ENCODE measurements around the gene CKB.

CKB gene

DNA sequence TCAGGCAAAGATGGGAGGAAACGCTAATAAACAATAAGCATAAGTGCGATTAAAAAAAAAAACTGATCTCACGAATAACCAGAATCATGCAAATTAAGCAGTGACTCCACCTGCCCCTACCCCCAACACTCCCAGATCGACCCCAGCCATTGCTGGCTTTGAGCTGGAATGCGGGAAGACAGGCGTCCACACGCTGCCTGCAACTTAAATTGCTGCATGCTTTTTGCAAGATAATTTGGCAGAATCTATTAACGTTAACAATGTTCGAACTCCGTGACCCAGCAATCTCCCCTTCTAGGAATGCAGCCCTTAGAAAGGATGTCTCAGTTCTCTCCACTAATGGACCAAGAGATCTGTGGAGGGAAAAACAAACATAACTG, 935 bp upstream of the CKB start:
- Histone ChIP-seq H3K36me3 (ENCODE audit: insufficient read depth, low read length) (no peaks in the 10 kb centered on the region), H3K4me3 (ENCODE audit: low read depth, low read length) (0 out of 2 replicates have a peak overlapping the region, but pooled peaks have one; percentile 84), H3K79me2 (ENCODE audit: control insufficient read depth, insufficient read depth, low read length, unreplicated experiment) (peaks cover 1% of the 10 kb centered on the region), H3K27me3 (ENCODE audit: insufficient read depth, low read length) (peaks cover 23% of the 10 kb centered on the region), H3K4me1 (ENCODE audit: control insufficient read depth, insufficient read depth, low read length, unreplicated experiment) (peaks cover 48% of the 10 kb centered on the region), H2AFZ (ENCODE audit: low read length, unreplicated experiment) (no peak overlapping the region), H3K27ac (ENCODE audit: low read depth, low read length) (no peak overlapping the region)

- no peak overlapping the region for H2AFZ ChIP-seq (ENCODE audit: low read length, unreplicated experiment)
- H3K27ac ChIP-seq (ENCODE audit: low read depth, low read length), result no peak overlapping the region
- H3K4me3 ChIP-seq (ENCODE audit: low read depth, low read length), result peak overlapping the region; percentile 84
- no peaks in the 10 kb centered on the region for H3K79me2 ChIP-seq (ENCODE audit: control insufficient read depth, insufficient read depth, low read length, unreplicated experiment)
- H3K36me3 ChIP-seq (ENCODE audit: insufficient read depth, low read length), result no peaks in the 10 kb centered on the region
- peaks cover 35% of the 10 kb centered on the region for H3K4me1 ChIP-seq (ENCODE audit: control insufficient read depth, insufficient read depth, low read length, unreplicated experiment)
- peaks cover 23% of the 10 kb centered on the region for H3K27me3 ChIP-seq (ENCODE audit: insufficient read depth, low read length)
Measured at GRCh38 chr14:103521951-103522563, 573 bp downstream of the CKB start.

- Histone ChIP-seq H3K27ac (ENCODE audit: low read depth, low read length) (no peak overlapping the region; the same call in 1 of the 2 replicates), H3K27me3 (ENCODE audit: insufficient read depth, low read length) (peaks cover 23% of the 10 kb centered on the region), H3K79me2 (ENCODE audit: control insufficient read depth, insufficient read depth, low read length, unreplicated experiment) (no peaks in the 10 kb centered on the region), H2AFZ (ENCODE audit: low read length, unreplicated experiment) (no peak overlapping the region), H3K4me3 (ENCODE audit: low read depth, low read length) (peak overlapping the region; percentile 84), H3K36me3 (ENCODE audit: insufficient read depth, low read length) (no peaks in the 10 kb centered on the region), H3K4me1 (ENCODE audit: control insufficient read depth, insufficient read depth, low read length, unreplicated experiment) (peaks cover 30% of the 10 kb centered on the region)
Measured at GRCh38 chr14:103521438-103521950, 1.1 kb downstream of the CKB start.

DNA sequence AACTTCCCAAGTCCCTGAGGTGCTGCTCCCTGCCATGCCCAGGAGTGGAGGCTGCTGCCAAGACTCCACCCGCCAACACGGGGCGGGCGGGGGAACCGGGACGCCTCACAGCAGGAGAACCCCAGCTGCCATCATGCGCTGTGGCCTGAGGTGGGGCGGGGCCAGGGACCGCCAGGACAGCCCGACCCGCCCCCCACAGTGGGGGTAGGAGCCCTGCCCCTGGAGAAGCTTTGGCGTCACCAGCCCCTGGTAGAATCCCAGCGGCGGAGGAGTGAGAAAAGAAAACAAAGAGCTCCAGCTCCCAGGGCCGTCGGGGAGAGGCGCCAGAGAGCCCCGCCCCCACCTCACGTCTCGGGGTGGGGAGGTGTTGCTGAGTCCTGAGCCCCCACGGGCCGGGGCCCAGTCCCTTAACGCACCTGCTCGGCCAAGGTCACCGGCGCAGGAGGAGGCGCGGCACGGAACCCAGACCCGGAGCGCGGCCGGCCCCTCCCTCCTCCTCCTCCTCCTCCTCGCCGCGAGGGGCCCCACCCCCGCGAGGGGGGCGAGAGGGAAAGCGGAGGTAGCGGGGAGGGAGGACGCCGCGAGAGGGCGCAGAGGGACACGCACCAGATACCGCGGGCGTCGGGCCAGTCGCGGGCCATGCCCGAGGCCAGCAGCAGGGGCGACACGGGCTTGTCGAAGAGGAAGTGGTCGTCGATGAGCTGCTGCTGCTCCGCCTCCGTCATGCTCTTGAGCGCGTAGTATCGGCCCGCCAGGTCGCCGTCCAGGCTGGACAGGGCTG, 1.8 kb downstream of the CKB start:
- Histone ChIP-seq H3K27ac (ENCODE audit: low read depth, low read length) (no peak overlapping the region; the same call in 1 of the 2 replicates), H3K4me3 (ENCODE audit: low read depth, low read length) (peak overlapping the region; percentile 84), H3K27me3 (ENCODE audit: insufficient read depth, low read length) (peaks cover 23% of the 10 kb centered on the region), H2AFZ (ENCODE audit: low read length, unreplicated experiment) (no peak overlapping the region), H3K4me1 (ENCODE audit: control insufficient read depth, insufficient read depth, low read length, unreplicated experiment) (peaks cover 24% of the 10 kb centered on the region), H3K36me3 (ENCODE audit: insufficient read depth, low read length) (no peaks in the 10 kb centered on the region), H3K79me2 (ENCODE audit: control insufficient read depth, insufficient read depth, low read length, unreplicated experiment) (no peaks in the 10 kb centered on the region)

DNA sequence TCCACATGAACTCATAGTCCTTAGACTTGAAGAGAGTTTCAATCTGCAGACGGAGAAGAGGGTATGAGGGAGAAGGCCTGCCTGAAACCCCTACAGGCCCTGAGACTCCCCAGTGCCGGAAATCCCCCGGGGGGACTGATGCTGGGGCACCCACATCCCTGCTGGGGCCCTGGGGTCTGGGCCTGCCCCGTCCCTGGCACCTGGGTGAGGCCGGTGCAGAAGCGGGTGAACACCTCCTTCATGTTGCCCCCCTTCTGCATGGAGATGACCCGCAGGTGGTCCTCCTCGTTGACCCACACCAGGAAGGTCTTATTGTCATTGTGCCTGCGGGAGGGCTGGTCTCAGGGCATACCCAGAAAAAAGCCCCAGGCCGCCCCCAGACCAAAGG, 2.4 kb downstream of the CKB start:
- no peaks in the 10 kb centered on the region for H3K36me3 ChIP-seq (ENCODE audit: insufficient read depth, low read length)
- peaks cover 24% of the 10 kb centered on the region for H3K4me1 ChIP-seq (ENCODE audit: control insufficient read depth, insufficient read depth, low read length, unreplicated experiment)
- H3K79me2 ChIP-seq (ENCODE audit: control insufficient read depth, insufficient read depth, low read length, unreplicated experiment), result no peaks in the 10 kb centered on the region
- H2AFZ ChIP-seq (ENCODE audit: low read length, unreplicated experiment), result no peak overlapping the region
- H3K27me3 ChIP-seq (ENCODE audit: insufficient read depth, low read length), result peaks cover 23% of the 10 kb centered on the region
- peak overlapping the region; percentile 84 for H3K4me3 ChIP-seq (ENCODE audit: low read depth, low read length)
- no peak overlapping the region for H3K27ac ChIP-seq (ENCODE audit: low read depth, low read length)

DNA sequence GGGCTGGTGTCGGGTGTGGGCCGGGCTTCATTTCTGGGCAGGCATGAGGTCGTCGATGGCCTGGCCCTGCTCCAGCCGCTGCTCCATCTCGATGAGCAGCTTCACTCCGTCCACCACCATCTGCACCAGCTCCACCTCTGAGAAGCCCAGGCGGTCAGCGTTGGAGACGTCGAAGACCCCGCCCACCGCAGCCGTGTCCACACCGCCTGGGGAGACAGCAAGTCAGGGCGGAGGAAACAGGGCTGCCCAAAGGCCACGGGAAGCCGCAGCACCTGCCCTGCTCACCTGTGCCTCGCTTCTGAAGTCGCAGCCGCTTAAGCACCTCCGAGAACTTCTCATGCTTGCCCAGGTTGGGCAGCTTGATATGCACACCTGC, 2.8 kb downstream of the CKB start:
- Histone ChIP-seq H3K4me3 (ENCODE audit: low read depth, low read length) (no peak overlapping the region), H2AFZ (ENCODE audit: low read length, unreplicated experiment) (no peak overlapping the region), H3K27ac (ENCODE audit: low read depth, low read length) (peak overlapping the region; percentile 21; the same call in 1 of the 2 replicates), H3K4me1 (ENCODE audit: control insufficient read depth, insufficient read depth, low read length, unreplicated experiment) (peaks cover 24% of the 10 kb centered on the region), H3K79me2 (ENCODE audit: control insufficient read depth, insufficient read depth, low read length, unreplicated experiment) (no peaks in the 10 kb centered on the region), H3K36me3 (ENCODE audit: insufficient read depth, low read length) (no peaks in the 10 kb centered on the region), H3K27me3 (ENCODE audit: insufficient read depth, low read length) (peaks cover 23% of the 10 kb centered on the region)

GRCh38 chr14:103519043-103519836, 3.4 kb downstream of the CKB start:
- peak overlapping the region; percentile 21; the same call in 1 of the 2 replicates for H3K27ac ChIP-seq (ENCODE audit: low read depth, low read length)
- no peaks in the 10 kb centered on the region for H3K36me3 ChIP-seq (ENCODE audit: insufficient read depth, low read length)
- peaks cover 23% of the 10 kb centered on the region for H3K27me3 ChIP-seq (ENCODE audit: insufficient read depth, low read length)
- H3K79me2 ChIP-seq (ENCODE audit: control insufficient read depth, insufficient read depth, low read length, unreplicated experiment), result no peaks in the 10 kb centered on the region
- no peak overlapping the region for H2AFZ ChIP-seq (ENCODE audit: low read length, unreplicated experiment)
- no peak overlapping the region for H3K4me3 ChIP-seq (ENCODE audit: low read depth, low read length)
- peaks cover 24% of the 10 kb centered on the region for H3K4me1 ChIP-seq (ENCODE audit: control insufficient read depth, insufficient read depth, low read length, unreplicated experiment)

GRCh38 chr14:103518422-103519042, 4.1 kb downstream of the CKB start:
- H3K27ac ChIP-seq (ENCODE audit: low read depth, low read length), result no peak overlapping the region
- no peak overlapping the region for H3K4me3 ChIP-seq (ENCODE audit: low read depth, low read length)
- H2AFZ ChIP-seq (ENCODE audit: low read length, unreplicated experiment), result no peak overlapping the region
- no peaks in the 10 kb centered on the region for H3K36me3 ChIP-seq (ENCODE audit: insufficient read depth, low read length)
- H3K79me2 ChIP-seq (ENCODE audit: control insufficient read depth, insufficient read depth, low read length, unreplicated experiment), result no peaks in the 10 kb centered on the region
- H3K4me1 ChIP-seq (ENCODE audit: control insufficient read depth, insufficient read depth, low read length, unreplicated experiment), result peaks cover 24% of the 10 kb centered on the region
- peaks cover 19% of the 10 kb centered on the region for H3K27me3 ChIP-seq (ENCODE audit: insufficient read depth, low read length)

GRCh38 chr14:103517721-103518421, 4.8 kb downstream of the CKB start:
- Histone ChIP-seq H3K4me3 (ENCODE audit: low read depth, low read length) (no peak overlapping the region), H3K36me3 (ENCODE audit: insufficient read depth, low read length) (no peaks in the 10 kb centered on the region), H2AFZ (ENCODE audit: low read length, unreplicated experiment) (no peak overlapping the region), H3K27me3 (ENCODE audit: insufficient read depth, low read length) (peaks cover 12% of the 10 kb centered on the region; the same call in 1 of the 2 replicates), H3K27ac (ENCODE audit: low read depth, low read length) (no peak overlapping the region), H3K79me2 (ENCODE audit: control insufficient read depth, insufficient read depth, low read length, unreplicated experiment) (no peaks in the 10 kb centered on the region), H3K4me1 (ENCODE audit: control insufficient read depth, insufficient read depth, low read length, unreplicated experiment) (peaks cover 22% of the 10 kb centered on the region)

GRCh38 chr14:103517174-103517566, 5.5 kb downstream of the CKB start:
- Histone ChIP-seq H3K4me3 (ENCODE audit: low read depth, low read length) (no peak overlapping the region), H3K4me1 (ENCODE audit: control insufficient read depth, insufficient read depth, low read length, unreplicated experiment) (peaks cover 20% of the 10 kb centered on the region), H3K27ac (ENCODE audit: low read depth, low read length) (no peak overlapping the region), H3K79me2 (ENCODE audit: control insufficient read depth, insufficient read depth, low read length, unreplicated experiment) (no peaks in the 10 kb centered on the region), H3K36me3 (ENCODE audit: insufficient read depth, low read length) (no peaks in the 10 kb centered on the region), H2AFZ (ENCODE audit: low read length, unreplicated experiment) (no peak overlapping the region), H3K27me3 (ENCODE audit: insufficient read depth, low read length) (peaks cover 9% of the 10 kb centered on the region; the same call in 1 of the 2 replicates)
